Embryonic facial prominence (tissue), 1 donor: ENCODE data around the gene SESN3.
"Not testable (repeated sequence)": the region's sequence is repeated elsewhere in the genome, so short reads cannot be mapped to it uniquely, and the experiment has no call there.

ENCODE experiments used
- DNase-seq: peaks from one replicate; pipeline ENCODE4 v3.0.0-alpha.2; 2016; ENCODE audit errors: extremely low spot score

The SESN3 gene

DNA sequence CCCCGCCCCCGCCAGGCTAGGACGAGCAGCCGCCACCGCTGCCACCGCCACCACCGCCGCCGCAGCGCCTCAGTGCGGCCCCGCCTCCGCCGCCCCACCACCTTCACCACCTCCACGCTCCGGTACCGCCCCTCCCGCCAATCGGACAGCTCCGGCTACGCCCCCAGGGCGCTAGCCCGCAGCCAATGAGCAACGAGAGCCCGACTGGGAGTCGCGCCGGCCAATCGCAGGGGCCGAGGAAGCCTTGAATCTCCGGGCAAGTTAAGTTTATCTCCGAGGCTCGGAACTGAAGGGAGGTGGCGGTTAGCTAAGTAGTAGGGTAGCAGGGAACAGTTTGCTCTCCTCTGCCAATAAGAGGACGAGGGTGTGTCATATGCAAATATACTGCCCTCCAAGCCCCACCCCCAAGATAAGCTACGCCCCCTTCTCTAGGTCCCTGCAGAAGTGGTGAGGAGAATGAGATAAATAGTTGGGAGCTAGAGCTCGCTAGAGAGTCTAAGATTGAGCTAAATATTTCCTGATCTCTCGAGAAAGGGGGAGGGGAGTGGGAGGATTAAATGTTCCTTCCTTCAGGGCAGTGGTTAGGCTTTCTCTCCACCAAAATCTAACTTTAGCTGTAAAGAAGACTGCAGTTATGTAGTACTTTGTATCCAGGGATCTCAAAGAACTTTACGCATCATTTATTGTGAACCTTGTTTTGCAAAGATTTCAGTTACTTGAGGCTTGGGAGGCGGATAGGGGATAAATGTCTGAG is at the start of gene SESN3:
SESN3 (minus strand) TSS at position 76 of the 754 bp plus-strand sequence. CDS start 342 bp downstream, outside the sequence.
- peak; percentile 99 for DNase-seq

GRCh38 chr11:95279921-95280868 is 49.2 kb upstream of the SESN3 start:
- DNase-seq: no peak

DNA sequence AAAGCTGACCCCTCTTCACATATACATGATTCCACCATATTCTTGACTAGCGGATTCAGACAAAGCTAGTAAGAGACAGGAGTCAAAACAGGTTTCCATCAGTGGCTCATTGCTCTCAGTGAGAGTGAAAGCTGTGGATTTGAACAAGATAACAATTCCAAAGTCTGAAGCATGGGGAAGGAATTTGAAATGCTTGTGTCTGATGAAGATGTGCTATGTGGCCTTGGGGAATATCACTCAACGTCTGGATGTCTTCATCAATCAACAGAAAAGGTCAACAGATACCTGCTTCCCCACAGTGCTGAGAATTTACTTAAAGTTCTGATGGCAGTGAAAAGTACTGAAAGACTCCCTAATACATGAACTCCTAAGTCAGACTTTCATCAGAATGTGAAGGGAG is 46.9 kb upstream of the SESN3 start:
- DNase-seq: no peak

- no peak for DNase-seq
These were observed 45.1 kb upstream of the SESN3 start for GRCh38 chr11:95276139-95276538.

DNA sequence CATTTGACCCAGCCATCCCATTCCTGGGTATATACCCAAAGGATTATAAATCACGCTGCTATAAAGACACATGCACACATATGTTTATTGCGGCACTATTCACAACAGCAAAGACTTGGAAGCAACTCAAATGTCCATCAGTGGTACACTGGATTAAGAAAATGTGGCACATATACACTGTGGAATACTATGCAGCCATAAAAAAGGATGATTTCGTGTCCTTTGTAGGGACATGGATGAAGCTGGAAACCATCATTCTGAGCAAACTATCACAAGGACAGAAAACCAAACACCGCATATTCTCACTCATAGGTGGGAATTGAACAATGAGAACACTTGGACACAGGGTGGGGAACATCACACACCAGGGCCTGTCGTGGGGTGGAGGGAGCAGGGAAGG is 42.6 kb upstream of the SESN3 start:
- DNase-seq: not testable (repeated sequence)

GRCh38 chr11:95269036-95269819 is 38.2 kb upstream of the SESN3 start:
- DNase-seq: no peak

DNA sequence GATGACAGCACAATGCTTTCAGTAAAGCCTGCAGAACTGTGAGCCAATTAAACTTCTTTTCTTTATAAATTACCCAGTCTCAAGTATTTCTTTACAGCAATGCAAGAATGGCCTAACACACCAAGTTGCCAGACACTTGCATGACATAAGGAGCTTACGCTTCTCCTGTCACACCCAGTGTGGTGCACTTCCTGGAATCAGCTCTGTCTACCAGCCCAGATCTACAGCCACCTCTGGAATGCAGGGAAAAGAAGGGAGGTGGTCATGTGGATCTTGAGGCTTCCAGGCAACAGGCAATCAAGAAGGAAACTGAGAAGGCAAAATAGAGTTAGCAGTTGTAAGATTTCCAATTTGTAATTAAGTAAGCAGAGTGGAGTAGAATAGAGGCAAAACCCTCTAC is 37.4 kb upstream of the SESN3 start:
- DNase-seq: no peak

- DNase-seq: no peak
These were observed 36.7 kb upstream of the SESN3 start for GRCh38 chr11:95267601-95268213.

GRCh38 chr11:95266751-95267374 is 35.9 kb upstream of the SESN3 start:
- no peak for DNase-seq

GRCh38 chr11:95264881-95265280 is 33.9 kb upstream of the SESN3 start:
- DNase-seq: no peak

- DNase-seq: no peak
These were observed 32.2 kb upstream of the SESN3 start for GRCh38 chr11:95262994-95263765.

GRCh38 chr11:95257456-95257971 is 26.5 kb upstream of the SESN3 start:
- DNase-seq: no peak

DNA sequence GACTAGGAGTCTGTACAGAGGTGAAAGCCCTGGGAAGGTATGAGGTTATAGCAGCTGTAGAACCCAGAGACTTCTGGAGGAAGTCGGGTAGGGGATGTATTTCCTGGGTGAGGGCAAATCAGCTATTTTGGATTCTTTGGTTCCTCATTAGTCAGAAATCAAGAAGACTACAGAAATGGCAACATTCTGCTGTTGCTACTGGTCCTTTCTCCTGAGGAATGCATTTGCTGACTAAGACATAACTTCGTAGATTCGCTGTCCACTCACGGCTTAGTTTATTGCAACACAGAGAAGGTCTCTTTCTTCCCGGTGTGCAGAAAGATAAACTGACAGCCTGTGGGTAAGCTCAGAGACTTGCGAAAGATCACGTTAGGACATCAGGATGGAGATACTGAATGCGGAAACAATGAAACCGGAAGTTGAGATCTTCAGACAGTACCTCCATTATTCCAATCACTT is 25.3 kb upstream of the SESN3 start:
- DNase-seq: no peak

GRCh38 chr11:95255251-95256145 is 24.5 kb upstream of the SESN3 start:
- no peak for DNase-seq

GRCh38 chr11:95254716-95255115 is 23.7 kb upstream of the SESN3 start:
- DNase-seq: no peak

DNA sequence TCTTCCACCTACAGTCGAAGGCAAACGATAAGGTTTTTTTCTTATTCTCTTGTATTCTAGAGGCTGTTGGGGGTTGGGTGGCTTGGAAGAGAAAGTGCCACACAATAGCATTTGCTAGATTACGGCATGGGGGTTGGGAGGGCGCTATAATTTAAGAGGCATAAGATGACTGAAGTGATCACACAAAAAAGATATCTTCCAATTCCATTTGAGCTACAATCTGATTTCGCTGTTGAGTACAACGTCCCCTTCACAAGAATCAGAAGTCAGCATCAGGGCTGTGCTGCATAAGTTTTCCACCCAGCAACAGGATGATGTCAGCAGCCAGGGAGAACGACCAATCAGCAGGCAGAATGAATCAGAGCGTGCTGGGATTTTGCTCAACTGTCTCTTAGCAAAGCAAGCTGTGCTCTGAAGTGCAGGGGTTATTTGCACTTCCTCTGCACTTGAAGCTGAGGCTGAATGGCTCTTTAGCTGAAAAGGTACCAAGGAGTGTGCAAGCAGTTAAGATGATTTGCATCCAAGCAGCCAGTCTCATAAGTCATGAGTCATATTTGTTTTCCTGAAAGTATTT is 23.2 kb upstream of the SESN3 start:
- peak; percentile 83 for DNase-seq

DNA sequence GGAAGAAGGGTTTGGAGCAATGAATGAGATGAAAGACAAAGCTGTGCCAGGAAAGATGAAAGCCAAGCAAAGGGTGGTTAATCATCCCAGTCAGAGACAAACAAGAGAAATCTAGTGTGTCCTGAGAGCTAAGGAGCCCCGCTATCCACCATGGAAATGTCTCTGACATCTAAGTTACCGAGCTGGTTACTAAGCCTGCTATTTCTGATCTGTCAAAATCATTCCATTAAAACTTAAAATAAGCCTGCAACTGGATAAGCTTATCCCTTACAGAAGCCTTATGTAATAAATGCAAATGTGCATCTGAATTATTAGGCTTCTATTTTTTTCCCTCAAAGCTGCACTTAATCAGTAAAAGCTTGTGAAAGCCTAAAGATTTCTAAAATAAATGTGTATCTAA is 22.1 kb upstream of the SESN3 start:
- DNase-seq: no peak

DNA sequence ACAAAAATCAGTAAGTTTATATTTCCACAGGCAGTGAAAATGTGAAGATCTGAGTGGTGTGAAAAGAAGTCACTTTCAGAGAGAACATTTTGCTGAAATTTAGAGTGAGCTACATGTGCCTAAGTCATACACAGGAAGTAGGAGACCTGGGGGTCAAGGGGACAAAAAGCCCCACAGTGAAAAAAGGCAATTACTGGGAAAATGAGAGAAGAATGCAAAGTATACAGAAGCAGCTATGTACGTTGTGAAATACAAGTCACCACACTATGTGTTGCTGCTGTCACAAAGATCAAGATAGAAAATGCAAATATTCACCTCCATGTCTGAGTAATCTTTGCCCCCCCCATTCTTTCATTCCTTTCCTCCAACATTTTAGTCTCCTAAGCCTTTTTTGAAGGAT is 21.6 kb upstream of the SESN3 start:
- DNase-seq: no peak

DNA sequence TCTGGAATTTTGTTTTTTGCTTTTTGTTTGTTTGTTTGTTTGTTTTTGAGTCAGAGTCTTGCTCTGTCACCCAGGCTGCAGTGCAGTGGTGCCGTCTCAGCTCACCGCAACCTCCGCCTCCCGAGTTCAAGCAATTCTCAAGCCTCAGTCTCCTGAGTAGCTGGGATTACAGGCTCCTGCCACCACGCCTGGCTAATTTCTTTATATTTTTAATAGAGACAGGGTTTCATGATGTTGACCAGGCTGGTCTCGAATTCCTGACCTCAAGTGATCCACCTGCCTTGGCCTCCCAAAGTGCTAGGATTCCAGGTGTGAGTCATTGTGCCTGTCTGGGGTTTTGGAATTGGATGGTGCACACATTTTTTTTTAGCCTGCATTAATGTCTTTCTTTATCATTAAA is 20.9 kb upstream of the SESN3 start:
- not testable (repeated sequence) for DNase-seq
